Body of pancreas (tissue), 4 donors: ENCODE data around the gene PCSK6.

Experiments
- POLR2A ChIP-seq, 3 donors: fragments of 450-650 bp; IDR thresholded peaks; one replicate each; pipeline ENCODE4 v1.6.1; 2016; ENCODE audit warnings: antibody characterized with exemption in 3 of 3, mild to moderate bottlenecking in 2 of 3
- TF ChIP-seq, protein P1 (sequence below), 7 experiments: fragments of 450-650 bp in 4 of 7; fragments of 200-600 bp in 3 of 7; sonication (generic) in 3 of 7; IDR thresholded peaks; one replicate each; pipeline ENCODE4 v1.5.1; 2016 to 2019; ENCODE audit warnings: antibody characterized with exemption in 7 of 7

GRCh38 chr15:101407439-101407838 lies 82.1 kb downstream of the PCSK6 start:
- TF ChIP-seq, protein P1, sequence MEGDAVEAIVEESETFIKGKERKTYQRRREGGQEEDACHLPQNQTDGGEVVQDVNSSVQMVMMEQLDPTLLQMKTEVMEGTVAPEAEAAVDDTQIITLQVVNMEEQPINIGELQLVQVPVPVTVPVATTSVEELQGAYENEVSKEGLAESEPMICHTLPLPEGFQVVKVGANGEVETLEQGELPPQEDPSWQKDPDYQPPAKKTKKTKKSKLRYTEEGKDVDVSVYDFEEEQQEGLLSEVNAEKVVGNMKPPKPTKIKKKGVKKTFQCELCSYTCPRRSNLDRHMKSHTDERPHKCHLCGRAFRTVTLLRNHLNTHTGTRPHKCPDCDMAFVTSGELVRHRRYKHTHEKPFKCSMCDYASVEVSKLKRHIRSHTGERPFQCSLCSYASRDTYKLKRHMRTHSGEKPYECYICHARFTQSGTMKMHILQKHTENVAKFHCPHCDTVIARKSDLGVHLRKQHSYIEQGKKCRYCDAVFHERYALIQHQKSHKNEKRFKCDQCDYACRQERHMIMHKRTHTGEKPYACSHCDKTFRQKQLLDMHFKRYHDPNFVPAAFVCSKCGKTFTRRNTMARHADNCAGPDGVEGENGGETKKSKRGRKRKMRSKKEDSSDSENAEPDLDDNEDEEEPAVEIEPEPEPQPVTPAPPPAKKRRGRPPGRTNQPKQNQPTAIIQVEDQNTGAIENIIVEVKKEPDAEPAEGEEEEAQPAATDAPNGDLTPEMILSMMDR (IDR thresholded peaks at IDR 0.05) = no peak
- no peak for TF ChIP-seq POLR2A (IDR thresholded peaks at IDR 0.05)
